Activated T-helper 1 cell treated with anti-CD3 and anti-CD28 coated beads, Interleukin-12 subunit alpha, Interleukin-12 subunit beta, Interleukin-2, Interleukin-4 antibody, amounts not matched to agents 30 ng/mL and 10 ng/mL and 1 ng/mL, durations not matched to agents 14 hours and 24 hours and 36 hours (primary cell): ENCODE data around the gene P2RX1. TPM values are rescaled to one million over a fixed set of nuclear protein-coding genes. Genes with fewer than 3 reads are reported as not detected.
A peak's percentile ranks its signal among the peaks of the same experiment; 100 is the strongest.
"Not testable (repeated sequence)": the region's sequence is repeated elsewhere in the genome, so short reads cannot be mapped to it uniquely, and the experiment has no call there.

Experiments used
- DNase-seq: peaks from one replicate; pipeline ENCODE4 v3.0.0; 2021; ENCODE audit warnings: low spot score
- H3K27ac Mint-ChIP-seq: one replicate; pipeline ENCODE4 v1.8.0; 2021; ENCODE audit warnings: mild to moderate bottlenecking, mixed read lengths
- H3K27me3 Mint-ChIP-seq: one replicate; pipeline ENCODE4 v1.8.0; 2022; ENCODE audit warnings: mild to moderate bottlenecking, moderate library complexity, mixed read lengths; ENCODE audit not compliant: insufficient read depth
- H3K36me3 Mint-ChIP-seq: one replicate; pipeline ENCODE4 v1.8.0; 2021; ENCODE audit warnings: low read depth, mixed read lengths
- H3K4me1 Mint-ChIP-seq: one replicate; pipeline ENCODE4 v1.8.0; 2021; ENCODE audit warnings: low read depth, mixed read lengths
- H3K4me3 Mint-ChIP-seq: one replicate; pipeline ENCODE4 v1.8.0; 2021; ENCODE audit warnings: mild to moderate bottlenecking, moderate library complexity, mixed read lengths
- H3K9me3 Mint-ChIP-seq: one replicate; pipeline ENCODE4 v1.8.0; 2021; ENCODE audit warnings: mixed read lengths
- intact Hi-C: fragments of 100-400 bp; cut with micrococcal nuclease; formaldehyde crosslinking; loops from one replicate; pipeline ENCODE4 v1.15.1; 2024
- total RNA-seq: library from RNA; stranded (reverse); gene quantifications from 2 replicates; pipeline ENCODE4 v1.2.3, GENCODE V29; 2022

Gene P2RX1
- total RNA-seq, 1 donor from 2014 or later, result 0.13 TPM

DNA sequence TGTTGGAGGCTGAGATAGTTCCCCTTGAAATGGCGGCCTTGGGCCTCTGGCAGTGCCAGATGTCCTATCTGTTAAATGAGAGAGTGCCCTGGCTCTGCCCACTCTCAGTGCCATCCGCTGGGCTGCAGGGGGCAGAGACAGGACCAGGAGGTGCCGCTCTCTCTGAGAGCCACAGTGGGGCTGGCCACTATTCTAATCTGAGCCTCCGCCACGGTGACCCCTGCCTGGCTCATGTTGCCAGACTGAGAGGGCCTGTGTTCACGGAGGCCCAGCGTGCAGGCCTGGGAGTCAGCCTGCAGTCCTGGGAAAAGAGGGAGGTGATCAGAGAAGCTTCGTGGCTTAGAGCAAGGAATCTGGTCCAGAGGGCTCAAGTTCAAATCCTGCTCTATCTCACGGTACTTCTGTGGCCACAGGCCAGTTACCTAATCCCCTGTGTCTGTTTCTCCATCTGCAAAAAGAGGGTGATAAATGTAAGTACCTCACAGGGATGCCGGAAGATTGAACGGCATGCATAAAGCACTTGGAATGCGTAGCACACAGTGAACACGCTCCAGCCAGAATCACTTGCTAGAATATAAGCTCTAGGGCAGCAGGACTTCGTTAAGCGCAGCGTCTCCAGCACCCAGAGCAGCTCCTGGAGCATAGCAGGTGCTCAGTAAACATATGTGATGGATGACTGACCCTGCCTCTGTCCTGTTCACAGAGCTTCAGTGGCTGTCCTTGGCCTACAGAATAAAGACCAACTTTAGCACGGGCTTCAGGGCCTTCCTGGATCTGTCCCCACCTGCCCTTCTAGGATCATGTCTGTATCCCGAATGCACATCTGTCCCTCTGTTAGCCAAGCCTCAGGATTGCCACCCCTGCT is 41.7 kb upstream of the P2RX1 start:
- Mint-ChIP-seq H3K27me3 (no peaks in the 10 kb centered on the region), H3K9me3 (no peaks in the 10 kb centered on the region), H3K27ac (peak overlapping the region; percentile 65), H3K36me3 (peaks cover 12% of the 10 kb centered on the region), H3K4me3 (no peak overlapping the region), H3K4me1 (peaks cover 50% of the 10 kb centered on the region)
- intact Hi-C loops, result no loop called here
- DNase-seq, result no peak

DNA sequence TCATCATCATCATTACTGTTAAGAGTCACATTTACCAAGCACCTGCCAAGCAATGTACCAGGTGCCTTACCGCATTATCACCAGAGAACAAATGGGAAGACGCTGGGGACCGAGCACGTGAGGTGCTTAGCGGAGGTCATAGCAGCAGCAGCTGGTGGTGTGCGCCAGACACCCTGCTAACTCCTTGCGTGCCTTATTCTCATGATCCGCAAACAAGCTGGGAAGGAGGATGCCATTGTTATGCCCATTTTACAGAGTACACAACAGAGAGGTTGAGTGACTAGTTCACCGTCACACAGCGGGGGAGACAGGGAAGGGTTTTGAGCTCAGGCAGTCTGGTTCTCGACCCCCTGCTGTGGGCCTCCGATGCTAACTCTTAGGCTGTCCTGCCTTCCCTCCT is 40.7 kb upstream of the P2RX1 start:
- no peak for DNase-seq
- Mint-ChIP-seq H3K4me1 (peaks cover 40% of the 10 kb centered on the region), H3K36me3 (peaks cover 12% of the 10 kb centered on the region), H3K27me3 (no peaks in the 10 kb centered on the region), H3K27ac (peak overlapping the region; percentile 65), H3K9me3 (no peaks in the 10 kb centered on the region), H3K4me3 (no peak overlapping the region)
- intact Hi-C loops, result no loop called here

DNA sequence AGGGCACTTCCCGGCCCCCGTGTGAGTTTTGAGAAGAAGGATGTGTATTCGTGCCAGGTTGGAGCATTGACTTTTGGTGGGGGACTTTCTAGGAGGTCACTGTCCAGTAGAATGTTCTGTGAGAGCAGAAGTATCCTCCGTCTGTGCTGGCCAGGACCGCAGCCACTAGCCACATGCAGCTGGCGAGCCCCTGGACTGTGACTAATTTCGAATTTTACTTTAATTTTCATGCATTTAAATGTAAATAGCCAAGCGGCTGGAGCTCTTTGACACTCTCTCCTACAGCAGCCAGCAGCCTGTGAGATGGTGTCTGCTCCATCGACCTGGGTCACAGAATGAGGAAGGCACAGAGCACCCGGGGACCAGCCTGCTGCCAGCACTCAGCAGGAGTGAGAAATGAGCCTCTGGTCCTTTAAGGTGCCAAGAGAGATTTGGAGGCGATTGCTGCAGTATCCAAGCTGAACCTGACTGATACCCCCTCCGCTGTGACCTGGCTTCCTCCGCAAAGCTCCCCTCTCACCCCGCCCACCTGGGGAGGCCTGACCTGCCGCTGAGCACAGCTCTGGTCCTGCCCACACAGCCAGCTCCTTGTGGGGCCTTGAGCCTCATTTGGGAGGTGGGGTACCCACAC is 40.2 kb upstream of the P2RX1 start:
- Mint-ChIP-seq H3K27me3 (no peaks in the 10 kb centered on the region), H3K4me3 (no peak overlapping the region), H3K9me3 (no peaks in the 10 kb centered on the region), H3K4me1 (peaks cover 34% of the 10 kb centered on the region), H3K27ac (peak overlapping the region; percentile 22), H3K36me3 (peaks cover 12% of the 10 kb centered on the region)
- intact Hi-C loops, result no loop called here
- no peak for DNase-seq

DNA sequence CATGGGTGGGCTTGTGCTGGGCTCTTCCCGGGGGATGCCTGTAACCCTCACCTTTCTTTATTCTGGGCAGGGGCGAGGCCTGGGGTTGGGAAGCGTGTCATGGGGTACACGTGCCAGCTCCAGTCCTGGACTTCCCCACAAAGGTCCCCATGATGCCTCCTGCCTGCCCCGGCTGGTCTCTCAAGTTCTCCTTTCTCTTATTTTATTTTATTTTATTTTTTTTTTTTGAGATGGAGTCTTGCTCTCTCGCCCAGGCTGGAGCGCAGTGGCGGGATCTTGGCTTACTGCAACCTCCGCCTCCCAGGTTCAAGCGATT is 39.4 kb upstream of the P2RX1 start:
- H3K27me3 Mint-ChIP-seq, result no peaks in the 10 kb centered on the region
- no peak for DNase-seq
- no peak overlapping the region for H3K4me3 Mint-ChIP-seq
- no peaks in the 10 kb centered on the region for H3K9me3 Mint-ChIP-seq
- H3K4me1 Mint-ChIP-seq, result peaks cover 29% of the 10 kb centered on the region
- H3K27ac Mint-ChIP-seq, result no peak overlapping the region
- intact Hi-C loops, result no loop called here
- peaks cover 12% of the 10 kb centered on the region for H3K36me3 Mint-ChIP-seq

DNA sequence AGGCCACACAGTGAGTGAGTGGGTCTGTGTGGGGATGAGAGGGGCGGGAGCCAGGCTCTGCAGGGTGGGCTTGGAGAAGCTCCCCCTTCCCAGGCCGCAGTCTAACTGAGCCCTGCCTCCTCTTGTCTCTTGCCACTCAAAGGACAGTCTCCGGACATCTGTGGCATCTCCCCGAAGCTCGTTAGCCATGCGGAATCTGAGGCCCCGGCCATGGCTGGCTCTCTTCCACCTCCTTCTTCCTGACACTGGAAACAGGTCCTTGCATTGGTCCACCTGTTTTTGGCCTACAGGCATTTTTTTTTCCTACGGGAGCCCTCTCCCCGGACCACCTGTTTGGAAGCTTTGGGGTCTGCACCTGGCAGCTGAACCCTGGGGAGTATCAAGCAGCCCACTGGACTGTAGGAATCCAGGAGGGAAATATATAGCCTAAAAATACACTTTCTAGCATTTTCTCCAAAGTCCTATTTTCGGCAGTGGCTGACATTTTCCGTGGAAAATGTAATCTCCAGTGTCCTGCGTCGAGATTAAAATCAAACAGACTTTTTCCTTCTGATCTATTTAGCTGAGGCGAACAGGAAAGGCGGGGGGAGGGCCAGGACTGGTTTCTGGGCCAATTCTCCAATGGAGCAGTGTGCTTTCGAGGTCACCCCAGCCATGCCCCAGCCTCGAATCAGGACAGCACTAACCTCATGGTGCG is 38.9 kb upstream of the P2RX1 start:
- H3K36me3 Mint-ChIP-seq, result peaks cover 12% of the 10 kb centered on the region
- H3K9me3 Mint-ChIP-seq, result no peaks in the 10 kb centered on the region
- intact Hi-C loops, result no loop called here
- H3K27ac Mint-ChIP-seq, result no peak overlapping the region
- H3K4me1 Mint-ChIP-seq, result peaks cover 24% of the 10 kb centered on the region
- H3K4me3 Mint-ChIP-seq, result no peak overlapping the region
- H3K27me3 Mint-ChIP-seq, result no peaks in the 10 kb centered on the region
- DNase-seq, result no peak

DNA sequence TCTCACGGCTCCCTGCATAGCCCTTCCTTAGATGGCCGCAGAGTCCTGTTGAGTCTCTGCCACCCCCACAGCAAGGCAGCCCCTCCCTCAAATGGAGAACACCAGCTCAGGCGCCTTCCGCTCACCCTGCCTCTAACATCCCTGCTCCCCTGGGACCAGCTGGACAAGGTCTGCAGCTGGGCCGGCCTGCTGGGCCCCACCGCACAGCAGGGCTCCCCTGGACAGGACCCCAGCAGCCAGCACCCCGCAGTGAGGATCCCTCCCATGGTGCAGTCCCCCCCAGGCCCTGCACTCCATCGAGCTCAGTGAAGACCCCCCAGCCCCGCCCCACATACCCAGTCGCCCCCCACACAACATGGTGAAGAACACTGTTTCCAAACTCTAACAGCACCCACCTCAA is 37.8 kb upstream of the P2RX1 start:
- Mint-ChIP-seq H3K9me3 (no peaks in the 10 kb centered on the region), H3K4me1 (peaks cover 14% of the 10 kb centered on the region), H3K27me3 (no peaks in the 10 kb centered on the region), H3K27ac (no peak overlapping the region), H3K4me3 (no peak overlapping the region), H3K36me3 (peaks cover 12% of the 10 kb centered on the region)
- DNase-seq, result no peak
- intact Hi-C loops, result no loop called here

DNA sequence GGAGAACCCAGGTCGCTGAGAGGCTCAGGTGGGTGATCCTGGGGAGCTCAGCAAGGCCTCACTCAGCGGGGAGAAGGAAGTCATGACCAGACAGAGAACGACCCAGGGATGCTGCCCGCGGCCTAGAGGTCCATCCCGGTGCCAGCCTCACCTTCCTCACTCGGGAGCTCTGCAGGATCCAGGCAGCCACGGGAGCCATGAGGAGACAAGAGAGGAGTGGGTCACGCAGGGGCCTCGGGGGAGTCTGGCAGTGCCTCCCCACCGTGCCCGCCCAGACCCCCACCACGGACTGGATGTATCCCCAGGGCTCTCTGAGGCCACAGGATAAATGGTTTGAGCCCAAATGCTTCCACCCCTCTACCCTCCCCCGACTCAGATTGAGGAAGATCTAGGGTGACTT is 37.3 kb upstream of the P2RX1 start:
- H3K27me3 Mint-ChIP-seq, result no peaks in the 10 kb centered on the region
- peaks cover 12% of the 10 kb centered on the region for H3K36me3 Mint-ChIP-seq
- H3K9me3 Mint-ChIP-seq, result no peaks in the 10 kb centered on the region
- no peak overlapping the region for H3K4me3 Mint-ChIP-seq
- intact Hi-C loops, result no loop called here
- DNase-seq, result no peak
- peaks cover 12% of the 10 kb centered on the region for H3K4me1 Mint-ChIP-seq
- no peak overlapping the region for H3K27ac Mint-ChIP-seq

DNA sequence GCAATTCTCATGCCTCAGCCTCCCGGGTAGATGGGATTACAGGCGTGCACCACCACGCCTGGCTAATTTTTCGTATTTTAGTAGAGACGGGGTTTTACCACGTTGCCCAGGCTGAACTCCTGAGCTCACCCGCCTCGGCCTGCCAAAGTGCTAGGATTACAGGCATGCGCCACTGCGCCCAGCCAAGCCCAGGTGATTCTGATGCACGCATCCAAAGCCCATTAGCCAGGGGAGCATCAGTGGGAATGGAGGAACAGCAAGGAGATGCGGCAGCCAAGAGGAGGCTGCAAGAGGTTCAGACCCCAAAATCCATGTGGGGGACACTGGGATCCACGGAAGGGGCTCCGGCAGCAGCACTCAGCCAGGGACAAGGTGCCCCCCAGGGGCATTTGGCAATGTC is 35.9 kb upstream of the P2RX1 start:
- H3K9me3 Mint-ChIP-seq, result no peaks in the 10 kb centered on the region
- DNase-seq, result no peak
- peaks cover 6% of the 10 kb centered on the region for H3K4me1 Mint-ChIP-seq
- H3K4me3 Mint-ChIP-seq, result no peak overlapping the region
- intact Hi-C loops, result no loop called here
- H3K27me3 Mint-ChIP-seq, result no peaks in the 10 kb centered on the region
- peaks cover 12% of the 10 kb centered on the region for H3K36me3 Mint-ChIP-seq
- H3K27ac Mint-ChIP-seq, result peak overlapping the region; percentile 34

DNA sequence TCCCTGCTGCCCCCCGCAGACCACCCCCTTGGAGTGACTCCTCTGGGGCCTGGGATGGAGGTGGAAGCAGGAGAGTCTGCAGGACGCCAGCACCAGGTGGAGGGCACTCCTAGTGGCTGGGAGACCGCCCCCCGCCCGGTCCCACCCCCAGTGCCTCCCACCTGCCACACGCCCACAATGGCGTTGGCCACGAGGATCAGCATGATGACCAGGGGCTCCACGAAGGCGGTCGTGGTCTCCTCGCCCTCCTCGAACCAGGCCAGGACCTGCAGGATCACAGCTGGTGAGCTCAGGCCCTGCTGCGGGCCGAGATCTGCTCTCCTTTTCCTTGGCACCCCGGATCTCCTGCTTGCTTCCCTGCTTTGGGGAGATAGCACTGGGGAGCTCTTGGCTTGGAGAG is 35.2 kb upstream of the P2RX1 start:
- Mint-ChIP-seq H3K4me1 (no peaks in the 10 kb centered on the region), H3K9me3 (no peaks in the 10 kb centered on the region), H3K36me3 (peaks cover 8% of the 10 kb centered on the region), H3K27me3 (no peaks in the 10 kb centered on the region), H3K4me3 (no peak overlapping the region), H3K27ac (no peak overlapping the region)
- DNase-seq, result no peak
- intact Hi-C loops, result no loop called here

DNA sequence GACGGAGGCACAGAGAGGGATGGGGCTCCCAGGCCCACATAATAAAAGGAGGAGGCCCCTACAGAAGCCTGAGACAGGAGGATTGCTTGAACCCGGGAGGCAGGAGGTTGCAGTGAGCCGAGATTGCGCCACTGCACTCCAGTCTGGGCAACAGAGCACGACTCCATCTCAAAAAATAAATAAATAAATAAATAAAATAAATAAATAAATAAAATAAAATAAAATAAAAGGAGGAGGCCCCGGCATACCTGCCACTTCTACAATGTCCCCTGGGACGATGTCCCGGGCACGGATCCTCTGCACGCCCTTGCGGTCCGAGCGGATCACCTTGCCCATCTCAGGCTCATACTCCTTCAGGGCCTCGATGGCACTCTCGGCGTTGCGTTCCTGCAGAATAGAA is 34.7 kb upstream of the P2RX1 start:
- H3K36me3 Mint-ChIP-seq, result peaks cover 8% of the 10 kb centered on the region
- no peak for DNase-seq
- no peaks in the 10 kb centered on the region for H3K9me3 Mint-ChIP-seq
- no peak overlapping the region for H3K4me3 Mint-ChIP-seq
- intact Hi-C loops, result no loop called here
- no peaks in the 10 kb centered on the region for H3K27me3 Mint-ChIP-seq
- H3K4me1 Mint-ChIP-seq, result no peaks in the 10 kb centered on the region
- H3K27ac Mint-ChIP-seq, result no peak overlapping the region

DNA sequence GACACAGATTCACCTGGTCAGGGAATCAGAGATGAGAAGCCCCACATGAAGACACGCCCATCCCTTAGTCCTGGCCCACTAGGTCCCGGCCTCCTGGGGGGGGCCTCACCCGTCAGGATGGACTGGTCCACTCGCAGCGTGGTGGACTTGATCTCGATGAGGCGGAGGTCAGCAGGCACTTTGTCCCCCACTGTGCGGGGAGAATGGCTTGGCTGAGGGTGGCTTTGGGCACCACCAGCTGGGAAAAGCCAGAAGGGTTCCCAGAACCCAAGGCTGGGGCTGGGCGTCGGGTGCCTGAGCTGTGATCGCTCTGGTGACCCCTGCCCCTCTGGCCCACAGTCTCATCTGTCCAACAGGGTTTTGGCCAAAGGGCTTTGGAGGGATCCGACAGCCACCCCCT is 34.3 kb upstream of the P2RX1 start:
- H3K9me3 Mint-ChIP-seq, result no peaks in the 10 kb centered on the region
- intact Hi-C loops, result no loop called here
- no peaks in the 10 kb centered on the region for H3K27me3 Mint-ChIP-seq
- DNase-seq, result no peak
- peaks cover 12% of the 10 kb centered on the region for H3K36me3 Mint-ChIP-seq
- no peaks in the 10 kb centered on the region for H3K4me1 Mint-ChIP-seq
- H3K27ac Mint-ChIP-seq, result no peak overlapping the region
- H3K4me3 Mint-ChIP-seq, result no peak overlapping the region

DNA sequence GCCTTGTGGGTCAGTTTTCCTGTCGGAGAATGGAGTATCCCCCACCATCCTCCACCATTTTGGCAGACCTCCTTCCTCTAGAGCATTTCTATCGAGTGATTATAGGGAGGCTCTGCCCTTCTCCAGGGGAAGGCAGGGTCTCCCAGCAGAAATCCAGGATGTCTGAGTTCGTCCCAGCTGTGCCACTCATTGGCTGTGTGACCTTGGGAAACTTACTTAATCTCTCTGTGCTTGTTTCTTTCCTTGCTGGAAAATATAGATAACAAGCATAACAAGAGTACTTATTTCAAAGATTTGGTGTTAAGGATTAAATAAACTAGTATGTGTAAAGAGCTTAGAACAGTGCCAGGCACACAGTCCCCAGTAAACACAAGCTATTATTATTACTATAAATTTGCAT is 33.2 kb upstream of the P2RX1 start:
- no peak overlapping the region for H3K27ac Mint-ChIP-seq

DNA sequence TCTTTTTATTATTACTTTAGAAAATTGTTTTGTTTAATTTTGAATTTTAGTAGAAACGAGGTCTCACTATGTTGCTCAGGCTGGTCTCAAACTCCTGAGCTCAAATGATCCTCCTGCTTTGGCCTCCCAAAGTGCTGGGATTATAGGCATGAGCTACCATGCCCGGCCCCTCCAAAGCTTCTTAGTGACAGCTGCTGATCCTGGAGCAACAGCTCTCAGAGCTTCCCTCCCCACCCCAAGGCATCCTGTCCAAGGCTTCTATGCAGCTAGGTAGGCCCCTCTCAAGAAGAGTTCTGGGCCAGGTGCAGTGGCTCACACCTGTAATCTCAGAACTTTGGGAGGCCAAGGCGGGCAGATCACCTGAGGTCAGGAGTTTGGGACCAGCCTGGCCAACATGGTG is 32.3 kb upstream of the P2RX1 start:
- H3K4me3 Mint-ChIP-seq, H3K27me3 Mint-ChIP-seq, intact Hi-C loops, DNase-seq, H3K4me1 Mint-ChIP-seq, H3K9me3 Mint-ChIP-seq, H3K27ac Mint-ChIP-seq: not testable (repeated sequence)
- peaks cover 19% of the 10 kb centered on the region for H3K36me3 Mint-ChIP-seq

More for the DNA sequence above, 33.2 kb upstream of the P2RX1 start:
- DNase-seq, result no peak
- Mint-ChIP-seq H3K27me3 (no peaks in the 10 kb centered on the region), H3K9me3 (no peaks in the 10 kb centered on the region), H3K4me3 (no peak overlapping the region), H3K36me3 (peaks cover 15% of the 10 kb centered on the region), H3K4me1 (no peaks in the 10 kb centered on the region)
- intact Hi-C loops, result no loop called here
